ENCODE measurements around the gene GCNT2. TPM values are rescaled to one million over a fixed set of nuclear protein-coding genes. Genes with fewer than 3 reads are reported as not detected.
"Not testable (repeated sequence)": the region's sequence is repeated elsewhere in the genome, so short reads cannot be mapped to it uniquely, and the experiment has no call there.

The GCNT2 gene
- total RNA-seq, 1 experiment from 2014 or later: 42.8 TPM

DNA sequence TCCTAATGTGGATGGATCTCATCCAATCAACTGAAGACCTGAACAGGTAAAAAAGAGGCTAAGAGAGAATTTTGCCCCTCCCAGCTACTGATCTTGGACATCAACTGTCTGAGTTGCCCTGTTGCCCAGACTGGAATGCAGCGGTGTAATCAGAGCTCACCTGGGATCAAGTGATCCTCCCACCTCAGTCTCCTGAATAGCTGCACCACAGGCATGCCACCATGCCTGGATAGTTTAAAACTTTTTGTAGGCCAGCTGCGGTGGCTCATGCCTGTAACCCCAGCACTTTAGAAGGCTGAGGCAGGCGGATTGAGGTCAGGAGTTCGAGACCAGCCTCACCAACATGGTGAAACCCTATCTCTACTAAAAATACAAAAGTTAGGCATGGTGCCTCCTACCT is 34.9 kb upstream of the GCNT2 start:
- TF ChIP-seq, protein P1, sequence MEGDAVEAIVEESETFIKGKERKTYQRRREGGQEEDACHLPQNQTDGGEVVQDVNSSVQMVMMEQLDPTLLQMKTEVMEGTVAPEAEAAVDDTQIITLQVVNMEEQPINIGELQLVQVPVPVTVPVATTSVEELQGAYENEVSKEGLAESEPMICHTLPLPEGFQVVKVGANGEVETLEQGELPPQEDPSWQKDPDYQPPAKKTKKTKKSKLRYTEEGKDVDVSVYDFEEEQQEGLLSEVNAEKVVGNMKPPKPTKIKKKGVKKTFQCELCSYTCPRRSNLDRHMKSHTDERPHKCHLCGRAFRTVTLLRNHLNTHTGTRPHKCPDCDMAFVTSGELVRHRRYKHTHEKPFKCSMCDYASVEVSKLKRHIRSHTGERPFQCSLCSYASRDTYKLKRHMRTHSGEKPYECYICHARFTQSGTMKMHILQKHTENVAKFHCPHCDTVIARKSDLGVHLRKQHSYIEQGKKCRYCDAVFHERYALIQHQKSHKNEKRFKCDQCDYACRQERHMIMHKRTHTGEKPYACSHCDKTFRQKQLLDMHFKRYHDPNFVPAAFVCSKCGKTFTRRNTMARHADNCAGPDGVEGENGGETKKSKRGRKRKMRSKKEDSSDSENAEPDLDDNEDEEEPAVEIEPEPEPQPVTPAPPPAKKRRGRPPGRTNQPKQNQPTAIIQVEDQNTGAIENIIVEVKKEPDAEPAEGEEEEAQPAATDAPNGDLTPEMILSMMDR (IDR thresholded peaks at IDR 0.05): no peak
- TF ChIP-seq, protein P2, sequence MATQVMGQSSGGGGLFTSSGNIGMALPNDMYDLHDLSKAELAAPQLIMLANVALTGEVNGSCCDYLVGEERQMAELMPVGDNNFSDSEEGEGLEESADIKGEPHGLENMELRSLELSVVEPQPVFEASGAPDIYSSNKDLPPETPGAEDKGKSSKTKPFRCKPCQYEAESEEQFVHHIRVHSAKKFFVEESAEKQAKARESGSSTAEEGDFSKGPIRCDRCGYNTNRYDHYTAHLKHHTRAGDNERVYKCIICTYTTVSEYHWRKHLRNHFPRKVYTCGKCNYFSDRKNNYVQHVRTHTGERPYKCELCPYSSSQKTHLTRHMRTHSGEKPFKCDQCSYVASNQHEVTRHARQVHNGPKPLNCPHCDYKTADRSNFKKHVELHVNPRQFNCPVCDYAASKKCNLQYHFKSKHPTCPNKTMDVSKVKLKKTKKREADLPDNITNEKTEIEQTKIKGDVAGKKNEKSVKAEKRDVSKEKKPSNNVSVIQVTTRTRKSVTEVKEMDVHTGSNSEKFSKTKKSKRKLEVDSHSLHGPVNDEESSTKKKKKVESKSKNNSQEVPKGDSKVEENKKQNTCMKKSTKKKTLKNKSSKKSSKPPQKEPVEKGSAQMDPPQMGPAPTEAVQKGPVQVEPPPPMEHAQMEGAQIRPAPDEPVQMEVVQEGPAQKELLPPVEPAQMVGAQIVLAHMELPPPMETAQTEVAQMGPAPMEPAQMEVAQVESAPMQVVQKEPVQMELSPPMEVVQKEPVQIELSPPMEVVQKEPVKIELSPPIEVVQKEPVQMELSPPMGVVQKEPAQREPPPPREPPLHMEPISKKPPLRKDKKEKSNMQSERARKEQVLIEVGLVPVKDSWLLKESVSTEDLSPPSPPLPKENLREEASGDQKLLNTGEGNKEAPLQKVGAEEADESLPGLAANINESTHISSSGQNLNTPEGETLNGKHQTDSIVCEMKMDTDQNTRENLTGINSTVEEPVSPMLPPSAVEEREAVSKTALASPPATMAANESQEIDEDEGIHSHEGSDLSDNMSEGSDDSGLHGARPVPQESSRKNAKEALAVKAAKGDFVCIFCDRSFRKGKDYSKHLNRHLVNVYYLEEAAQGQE (IDR thresholded peaks at IDR 0.05; ENCODE audit: insufficient read depth in 1 of 2, low read depth in 2 of 2, low read length in 1 of 2): no peak
- TF ChIP-seq POLR2AphosphoS5 (IDR thresholded peaks at IDR 0.05; ENCODE audit: low read depth, low read length) (no peak), SIN3A (IDR thresholded peaks at IDR 0.05; ENCODE audit: borderline replicate concordance, insufficient read depth, low read depth, low read length) (no peak), TCF7L2 (IDR thresholded peaks at IDR 0.05; ENCODE audit: low read depth, low read length) (no peak)
- ChIA-PET POLR2A (no interaction called here), CTCF (interaction anchor here (0.7 kb wide), 2 partner anchors 253 to 968 kb away, joined by 3 to 5 read pairs; no protein-coding TSS in a partner anchor)
- no peak overlapping the region for H3K4me3 ChIP-seq (ENCODE audit: low read depth in 2 of 2, low read length in 2 of 2)
- no peak overlapping the region for H3K27ac ChIP-seq (ENCODE audit: low read length)
- H3K9me3 ChIP-seq (ENCODE audit: control insufficient read depth, insufficient read depth, low read depth, low read length): no peaks in the 10 kb centered on the region
- H3K27me3 ChIP-seq (ENCODE audit: control insufficient read depth, insufficient read depth, low read length): no peaks in the 10 kb centered on the region
- no peak for ATAC-seq
- BruUV-seq (replicated peaks): no TSS peak
- H3K36me3 ChIP-seq (ENCODE audit: control insufficient read depth, insufficient read depth, low read length): no peaks in the 10 kb centered on the region
- in situ Hi-C loops (cut with HindIII; ENCODE audit: low pct_unique_long_range_greater_than_20kb, low sequenced_read_pairs): no loop called here
- intact Hi-C loops (cut with micrococcal nuclease; ENCODE audit: unreplicated experiment): no loop called here
- DNase-seq (ENCODE audit: low read depth, low spot score): no peak
- H3K4me1 ChIP-seq (ENCODE audit: control insufficient read depth, insufficient read depth, low read length): no peaks in the 10 kb centered on the region

DNA sequence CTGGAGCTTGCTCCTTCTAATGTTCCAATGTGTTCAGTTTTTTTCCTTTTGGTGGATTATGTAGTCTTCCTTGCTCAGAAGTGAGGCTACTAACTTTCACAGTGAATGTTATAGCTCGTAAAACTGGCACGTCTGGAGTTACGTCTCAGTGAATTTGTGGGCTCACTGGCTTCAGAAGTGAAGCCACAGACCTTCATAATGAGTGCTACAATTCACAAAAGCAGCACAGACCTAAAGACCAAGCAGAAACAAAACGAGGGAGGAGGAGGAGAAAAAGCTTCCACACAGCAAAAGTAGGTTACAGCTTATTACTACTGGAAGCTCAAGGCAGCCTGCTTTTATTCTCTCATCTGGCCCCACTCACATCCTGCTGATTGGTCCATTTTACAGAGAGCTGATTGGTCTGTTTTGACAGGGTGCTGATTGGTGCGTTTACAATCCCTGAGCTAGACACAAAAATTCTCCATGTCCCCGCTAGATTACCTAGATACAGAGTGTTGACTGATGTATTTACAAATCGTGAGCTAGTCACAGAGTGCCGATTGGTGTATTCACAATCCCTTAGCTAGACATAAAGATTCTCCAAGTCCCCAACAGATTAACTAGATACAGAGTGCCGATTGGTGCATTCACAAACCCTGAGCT is 34.1 kb upstream of the GCNT2 start:
- H3K4me1 ChIP-seq (ENCODE audit: control insufficient read depth, insufficient read depth, low read length); POLR2A ChIA-PET; H3K27me3 ChIP-seq (ENCODE audit: control insufficient read depth, insufficient read depth, low read length); in situ Hi-C loops (cut with HindIII; ENCODE audit: low pct_unique_long_range_greater_than_20kb, low sequenced_read_pairs); H3K36me3 ChIP-seq (ENCODE audit: control insufficient read depth, insufficient read depth, low read length); H3K27ac ChIP-seq (ENCODE audit: low read length); H3K4me3 ChIP-seq (ENCODE audit: low read depth in 2 of 2, low read length in 2 of 2); H3K9me3 ChIP-seq (ENCODE audit: control insufficient read depth, insufficient read depth, low read depth, low read length); intact Hi-C loops (cut with micrococcal nuclease; ENCODE audit: unreplicated experiment); DNase-seq (ENCODE audit: low read depth, low spot score); BruUV-seq (replicated peaks); ATAC-seq: not testable (repeated sequence)
- CTCF ChIA-PET: interaction anchor here (0.6 to 0.7 kb wide), 2 partner anchors 51 to 254 kb away, joined by 3 to 5 read pairs; no protein-coding TSS in a partner anchor

DNA sequence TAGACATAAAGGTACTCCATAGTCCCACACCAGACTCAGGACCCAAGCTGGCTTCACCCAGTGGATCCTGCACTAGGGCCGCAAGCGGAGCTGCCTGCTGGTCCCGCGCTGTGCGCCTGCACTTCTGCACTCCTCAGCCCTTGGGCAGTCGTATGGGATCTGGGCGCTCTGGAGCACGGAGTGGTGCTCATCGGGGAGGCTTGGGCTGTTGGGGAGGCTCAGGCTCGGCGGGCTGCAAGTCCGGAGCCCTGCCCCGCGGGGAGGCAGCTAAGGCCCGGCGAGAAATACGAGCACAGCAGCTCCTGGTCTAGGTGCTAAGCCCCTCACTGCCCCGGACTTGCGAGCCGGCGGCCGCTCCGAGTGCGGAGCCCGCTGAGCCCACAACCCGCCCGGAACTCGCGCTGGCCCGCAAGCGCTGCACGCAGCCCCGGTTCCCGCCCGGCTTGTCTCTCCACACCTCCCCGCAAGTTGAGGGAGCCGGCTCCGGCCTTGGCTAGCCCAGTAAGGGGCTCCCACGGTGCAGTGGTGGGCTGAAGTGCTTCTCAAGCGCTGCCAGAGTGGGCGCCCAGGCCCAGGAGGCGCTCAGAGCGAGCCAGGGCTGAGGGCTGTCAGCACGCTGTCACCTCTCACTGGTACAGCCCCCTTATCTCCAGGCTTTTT is 33.4 kb upstream of the GCNT2 start:
- POLR2A ChIA-PET: no interaction called here
- in situ Hi-C loops (cut with HindIII; ENCODE audit: low pct_unique_long_range_greater_than_20kb, low sequenced_read_pairs): no loop called here
- TF ChIP-seq, protein P1 (IDR thresholded peaks at IDR 0.05): no peak
- TF ChIP-seq TCF7L2 (IDR thresholded peaks at IDR 0.05; ENCODE audit: low read depth, low read length) (no peak), POLR2AphosphoS5 (IDR thresholded peaks at IDR 0.05; ENCODE audit: low read depth, low read length) (no peak), SIN3A (IDR thresholded peaks at IDR 0.05; ENCODE audit: borderline replicate concordance, insufficient read depth, low read depth, low read length) (no peak)
- TF ChIP-seq, protein P2 (IDR thresholded peaks at IDR 0.05; ENCODE audit: insufficient read depth in 1 of 2, low read depth in 2 of 2, low read length in 1 of 2): no peak
- Histone ChIP-seq H3K4me3 (ENCODE audit: low read depth in 2 of 2, low read length in 2 of 2) (no peak overlapping the region), H3K27me3 (ENCODE audit: control insufficient read depth, insufficient read depth, low read length) (no peaks in the 10 kb centered on the region), H3K9me3 (ENCODE audit: control insufficient read depth, insufficient read depth, low read depth, low read length) (no peaks in the 10 kb centered on the region), H3K27ac (ENCODE audit: low read length) (no peak overlapping the region), H3K4me1 (ENCODE audit: control insufficient read depth, insufficient read depth, low read length) (no peaks in the 10 kb centered on the region), H3K36me3 (ENCODE audit: control insufficient read depth, insufficient read depth, low read length) (no peaks in the 10 kb centered on the region)
- CTCF ChIA-PET: no interaction called here
- intact Hi-C loops (cut with micrococcal nuclease; ENCODE audit: unreplicated experiment): no loop called here
- DNase-seq (ENCODE audit: low read depth, low spot score): no peak
- no peak for ATAC-seq
- BruUV-seq (replicated peaks): no TSS peak

Measured in Panc1 (cell line).